IMR-90 (cell line): Measurements from ENCODE around the gene LRRC10.

Source experiments
- BHLHE40 ChIP-seq: fragments of 150-350 bp; IDR thresholded peaks from 2 replicates; pipeline ENCODE4 v1.6.1; 2016; ENCODE audit warnings: mild to moderate bottlenecking, low read depth, low read length
- CEBPB ChIP-seq: IDR thresholded peaks from 2 replicates; pipeline ENCODE4 v1.6.1; 2012; ENCODE audit warnings: low read depth, low read length, improper control_type of control experiment
- CHD1 ChIP-seq: IDR thresholded peaks from 2 replicates; pipeline ENCODE4 v1.6.1; 2012; ENCODE audit warnings: low read depth, low read length, improper control_type of control experiment
- FOS ChIP-seq: fragments of 150-350 bp; IDR thresholded peaks from 2 replicates; pipeline ENCODE4 v1.6.1; 2016; ENCODE audit warnings: low read depth, low read length
- MAFK ChIP-seq: IDR thresholded peaks from 2 replicates; pipeline ENCODE4 v1.6.1; 2012; ENCODE audit warnings: low read depth, low read length, improper control_type of control experiment
- NFE2L2 ChIP-seq: fragments of 150-350 bp; IDR thresholded peaks from 2 replicates; pipeline ENCODE4 v1.6.1; 2016; ENCODE audit warnings: low read depth, mild to moderate bottlenecking, low read length
- POLR2A ChIP-seq: IDR thresholded peaks from 2 replicates; pipeline ENCODE4 v1.6.1; 2012; ENCODE audit warnings: mild to moderate bottlenecking, low read depth, low read length
- RAD21 ChIP-seq: IDR thresholded peaks from 2 replicates; pipeline ENCODE4 v1.6.1; 2012; ENCODE audit warnings: low read length, improper control_type of control experiment
- RCOR1 ChIP-seq: IDR thresholded peaks from 2 replicates; pipeline ENCODE4 v1.6.1; 2012; ENCODE audit warnings: mild to moderate bottlenecking, low read length, improper control_type of control experiment; ENCODE audit not compliant: insufficient replicate concordance
- RFX5 ChIP-seq: IDR thresholded peaks from 2 replicates; pipeline ENCODE4 v1.8.0; 2012; ENCODE audit warnings: low read depth, mild to moderate bottlenecking, low read length, moderate library complexity
- SMC3 ChIP-seq: fragments of 150-350 bp; IDR thresholded peaks from 2 replicates; pipeline ENCODE4 v1.6.1; 2016; ENCODE audit warnings: low read depth, mild to moderate bottlenecking, antibody characterized with exemption, low read length, moderate library complexity
- TF ChIP-seq, protein P1 (sequence below): conservative IDR thresholded peaks from 2 replicates; pipeline ENCODE4 v1.5.1; 2012; ENCODE audit warnings: mild to moderate bottlenecking, low read depth, low read length, improper control_type of control experiment
- TF ChIP-seq, protein P2 (sequence below): fragments of 150-350 bp; IDR thresholded peaks from 2 replicates; pipeline ENCODE4 v1.6.1; 2016; ENCODE audit warnings: low read depth, mild to moderate bottlenecking, low read length, moderate library complexity, borderline replicate concordance
- TF ChIP-seq, protein P3 (sequence below): fragments of 150-350 bp; IDR thresholded peaks from 2 replicates; pipeline ENCODE4 v1.6.1; 2017; ENCODE audit warnings: mild to moderate bottlenecking, antibody characterized with exemption, low read length, low read depth

DNA sequence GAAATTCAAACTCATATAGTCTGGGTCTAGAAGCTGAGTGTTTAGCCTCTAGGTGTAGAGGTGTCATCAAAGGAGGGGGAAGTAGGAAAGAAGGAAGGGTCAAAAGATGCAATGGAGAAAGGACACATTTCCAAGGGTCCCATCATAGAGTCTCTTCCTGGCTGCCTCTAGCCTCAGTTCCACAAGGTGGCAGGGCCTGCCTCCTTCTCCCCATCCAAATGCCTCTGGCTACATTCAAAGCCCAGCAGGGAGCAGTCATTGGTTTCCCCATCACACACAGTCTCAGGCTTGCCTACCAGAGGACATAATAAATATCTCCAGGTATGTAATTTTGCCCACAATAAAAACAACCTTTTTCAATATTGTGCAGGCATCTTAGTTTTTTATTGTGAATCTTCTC, 27.5 kb downstream of the LRRC10 start:
- TF ChIP-seq, protein P1, sequence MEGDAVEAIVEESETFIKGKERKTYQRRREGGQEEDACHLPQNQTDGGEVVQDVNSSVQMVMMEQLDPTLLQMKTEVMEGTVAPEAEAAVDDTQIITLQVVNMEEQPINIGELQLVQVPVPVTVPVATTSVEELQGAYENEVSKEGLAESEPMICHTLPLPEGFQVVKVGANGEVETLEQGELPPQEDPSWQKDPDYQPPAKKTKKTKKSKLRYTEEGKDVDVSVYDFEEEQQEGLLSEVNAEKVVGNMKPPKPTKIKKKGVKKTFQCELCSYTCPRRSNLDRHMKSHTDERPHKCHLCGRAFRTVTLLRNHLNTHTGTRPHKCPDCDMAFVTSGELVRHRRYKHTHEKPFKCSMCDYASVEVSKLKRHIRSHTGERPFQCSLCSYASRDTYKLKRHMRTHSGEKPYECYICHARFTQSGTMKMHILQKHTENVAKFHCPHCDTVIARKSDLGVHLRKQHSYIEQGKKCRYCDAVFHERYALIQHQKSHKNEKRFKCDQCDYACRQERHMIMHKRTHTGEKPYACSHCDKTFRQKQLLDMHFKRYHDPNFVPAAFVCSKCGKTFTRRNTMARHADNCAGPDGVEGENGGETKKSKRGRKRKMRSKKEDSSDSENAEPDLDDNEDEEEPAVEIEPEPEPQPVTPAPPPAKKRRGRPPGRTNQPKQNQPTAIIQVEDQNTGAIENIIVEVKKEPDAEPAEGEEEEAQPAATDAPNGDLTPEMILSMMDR: no peak
- TF ChIP-seq POLR2A (no peak), MAFK (no peak), RCOR1 (no peak), SMC3 (no peak), RFX5 (no peak), RAD21 (no peak), CEBPB (no peak), BHLHE40 (no peak), FOS (no peak), CHD1 (no peak), NFE2L2 (no peak)
- TF ChIP-seq, protein P2, sequence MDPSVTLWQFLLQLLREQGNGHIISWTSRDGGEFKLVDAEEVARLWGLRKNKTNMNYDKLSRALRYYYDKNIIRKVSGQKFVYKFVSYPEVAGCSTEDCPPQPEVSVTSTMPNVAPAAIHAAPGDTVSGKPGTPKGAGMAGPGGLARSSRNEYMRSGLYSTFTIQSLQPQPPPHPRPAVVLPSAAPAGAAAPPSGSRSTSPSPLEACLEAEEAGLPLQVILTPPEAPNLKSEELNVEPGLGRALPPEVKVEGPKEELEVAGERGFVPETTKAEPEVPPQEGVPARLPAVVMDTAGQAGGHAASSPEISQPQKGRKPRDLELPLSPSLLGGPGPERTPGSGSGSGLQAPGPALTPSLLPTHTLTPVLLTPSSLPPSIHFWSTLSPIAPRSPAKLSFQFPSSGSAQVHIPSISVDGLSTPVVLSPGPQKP: no peak
- TF ChIP-seq, protein P3, sequence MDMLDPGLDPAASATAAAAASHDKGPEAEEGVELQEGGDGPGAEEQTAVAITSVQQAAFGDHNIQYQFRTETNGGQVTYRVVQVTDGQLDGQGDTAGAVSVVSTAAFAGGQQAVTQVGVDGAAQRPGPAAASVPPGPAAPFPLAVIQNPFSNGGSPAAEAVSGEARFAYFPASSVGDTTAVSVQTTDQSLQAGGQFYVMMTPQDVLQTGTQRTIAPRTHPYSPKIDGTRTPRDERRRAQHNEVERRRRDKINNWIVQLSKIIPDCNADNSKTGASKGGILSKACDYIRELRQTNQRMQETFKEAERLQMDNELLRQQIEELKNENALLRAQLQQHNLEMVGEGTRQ: no peak
